Esophagus muscularis mucosa (tissue), 4 donors: Measurements from ENCODE around the gene LMLN. TPM values are rescaled to one million over a fixed set of nuclear protein-coding genes. Genes with fewer than 3 reads are reported as not detected.
"Not testable (repeated sequence)": the region's sequence is repeated elsewhere in the genome, so short reads cannot be mapped to it uniquely, and the experiment has no call there.

ENCODE experiments used
- DNase-seq: peaks from one replicate; pipeline ENCODE4 v3.0.0-alpha.2; 2017; ENCODE audit errors: extremely low spot score
- H3K27ac ChIP-seq, 4 donors: fragments of 200-600 bp; sonication (generic); replicated peaks in 1 of 4; 1 replicate in 3 of 4; 2 replicates in 1 of 4; pipeline ENCODE4 v1.5.1; 2016 to 2019; ENCODE audit warnings: mild to moderate bottlenecking in 1 of 4
- H3K27me3 ChIP-seq, 4 donors: fragments of 200-600 bp; sonication (generic); one replicate each; pipeline versions ENCODE4 v1.5.1 to v1.6.0; 2016 to 2019
- H3K36me3 ChIP-seq, 4 donors: fragments of 200-600 bp; sonication (generic); one replicate each; pipeline ENCODE4 v1.5.1; 2016 to 2019
- H3K4me1 ChIP-seq, 4 donors: fragments of 200-600 bp; sonication (generic); one replicate each; pipeline ENCODE4 v1.5.1; 2016 to 2019
- H3K4me3 ChIP-seq, 4 donors: fragments of 200-600 bp; sonication (generic); 1 replicate in 2 of 4; 2 replicates in 2 of 4; pipeline ENCODE4 v1.5.1; 2016 to 2019; ENCODE audit warnings: mild to moderate bottlenecking in 4 of 4, moderate library complexity in 1 of 4
- H3K9me3 ChIP-seq, 4 donors: fragments of 200-600 bp; sonication (generic); 1 replicate in 3 of 4; 2 replicates in 1 of 4; pipeline ENCODE4 v1.5.1; 2016 to 2019
- EP300 ChIP-seq: sonication (generic); formaldehyde crosslinking; IDR thresholded peaks from one replicate; pipeline ENCODE4 v1.6.1; 2017; ENCODE audit warnings: antibody characterized with exemption
- POLR2A ChIP-seq: fragments of 450-650 bp; IDR thresholded peaks from one replicate; pipeline ENCODE4 v1.6.1; 2017; ENCODE audit warnings: antibody characterized with exemption, moderate library complexity, mild to moderate bottlenecking, low read depth
- POLR2AphosphoS5 ChIP-seq, 2 donors: sonication (generic); formaldehyde crosslinking; IDR thresholded peaks; one replicate each; pipeline ENCODE4 v1.6.1; 2017; ENCODE audit warnings: antibody characterized with exemption in 2 of 2
- WGBS: methylation state at CpG from one replicate; pipeline ENCODE4 v1.1.5; 2018; 5-methylcytosine and 5-hydroxymethylcytosine counted together
- intact Hi-C: fragments of 100-400 bp; cut with DNase I; formaldehyde crosslinking; loops from one replicate; pipeline ENCODE4 v1.15.1; 2023
- total RNA-seq, 4 donors: library from RNA; depleted of rRNA; stranded (reverse); fragments of >200 nt; gene quantifications; one replicate each; pipeline versions ENCODE4 v1.1.0 to v1.2.1, GENCODE V29; 2016
- TF ChIP-seq, protein P1 (sequence below), 3 experiments: fragments of 200-600 bp in 2 of 3; fragments of 450-650 bp in 1 of 3; sonication (generic) in 2 of 3; IDR thresholded peaks; one replicate each; pipeline ENCODE4 v1.5.1; 2017 to 2019; ENCODE audit warnings: antibody characterized with exemption in 3 of 3, mild to moderate bottlenecking in 2 of 3, moderate library complexity in 1 of 3

Gene LMLN
- total RNA-seq, 4 donors from 2014 or later, result 4.1 to 5.5 (median 4.6) TPM

DNA sequence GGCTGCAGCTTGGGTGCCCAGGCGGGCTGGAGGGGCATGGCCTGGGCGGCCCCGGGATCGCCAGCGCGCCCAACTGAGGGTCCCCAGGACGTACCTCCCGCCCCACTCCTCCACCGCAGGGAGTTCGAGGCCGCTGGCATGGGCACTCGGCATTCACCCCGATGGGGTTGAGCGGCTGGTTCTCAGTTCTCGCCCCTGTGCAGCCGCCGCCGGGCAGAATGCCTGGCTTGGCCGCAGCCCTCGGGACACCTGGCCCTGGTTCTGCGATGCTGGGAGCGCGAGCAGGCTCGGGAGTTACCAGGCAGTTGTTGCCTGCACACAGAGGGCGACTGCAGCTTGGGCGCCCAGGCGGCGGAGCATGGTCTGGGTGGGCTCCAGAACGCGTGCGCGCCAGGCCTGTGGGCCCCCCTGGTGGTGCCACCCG, 121.4 kb downstream of the LMLN start:
- WGBS, result 33% methylated on average over 1 of the region's 33 CpGs
- peaks cover 14 to 21% (median 21%) of the 10 kb centered on the region in 4 donors for H3K4me1 ChIP-seq
- no peak for TF ChIP-seq POLR2AphosphoS5 (IDR thresholded peaks at IDR 0.05)
- H3K4me3 ChIP-seq, result peak overlapping the region; percentile 44 to 59 (median 51)
- H3K27ac ChIP-seq, result no peak overlapping the region
- H3K9me3 ChIP-seq, result no peaks in the 10 kb centered on the region
- DNase-seq, result no peak
- H3K27me3 ChIP-seq, result peaks cover 9 to 96% (median 39%) of the 10 kb centered on the region in 4 donors
- intact Hi-C loops, result no loop called here
- H3K36me3 ChIP-seq, result no peaks in the 10 kb centered on the region

DNA sequence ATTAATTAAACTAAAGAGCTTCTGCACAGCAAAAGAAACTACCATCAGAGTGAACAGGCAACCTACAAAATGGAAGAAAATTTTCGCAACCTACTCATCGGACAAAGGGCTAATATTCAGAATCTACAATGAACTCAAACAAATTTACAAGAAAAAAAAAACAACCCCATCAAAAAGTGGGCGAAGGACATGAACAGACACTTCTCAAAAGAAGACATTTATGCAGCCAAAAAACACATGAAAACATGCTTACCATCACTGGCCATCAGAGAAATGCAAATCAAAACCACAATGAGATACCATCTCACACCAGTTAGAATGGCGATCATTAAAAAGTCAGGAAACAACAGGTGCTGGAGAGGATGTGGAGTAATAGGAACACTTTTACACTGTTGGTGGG, 122.2 kb downstream of the LMLN start:
- whole genome bisulfite sequencing, result 95% methylated on average over 3 of the region's 4 CpGs
- H3K27ac ChIP-seq, H3K4me3 ChIP-seq, H3K9me3 ChIP-seq, H3K36me3 ChIP-seq, intact Hi-C loops, DNase-seq: not testable (repeated sequence)
- Histone ChIP-seq H3K27me3 (peaks cover 9 to 96% (median 36%) of the 10 kb centered on the region in 4 donors), H3K4me1 (peaks cover 14 to 21% (median 21%) of the 10 kb centered on the region in 4 donors)

DNA sequence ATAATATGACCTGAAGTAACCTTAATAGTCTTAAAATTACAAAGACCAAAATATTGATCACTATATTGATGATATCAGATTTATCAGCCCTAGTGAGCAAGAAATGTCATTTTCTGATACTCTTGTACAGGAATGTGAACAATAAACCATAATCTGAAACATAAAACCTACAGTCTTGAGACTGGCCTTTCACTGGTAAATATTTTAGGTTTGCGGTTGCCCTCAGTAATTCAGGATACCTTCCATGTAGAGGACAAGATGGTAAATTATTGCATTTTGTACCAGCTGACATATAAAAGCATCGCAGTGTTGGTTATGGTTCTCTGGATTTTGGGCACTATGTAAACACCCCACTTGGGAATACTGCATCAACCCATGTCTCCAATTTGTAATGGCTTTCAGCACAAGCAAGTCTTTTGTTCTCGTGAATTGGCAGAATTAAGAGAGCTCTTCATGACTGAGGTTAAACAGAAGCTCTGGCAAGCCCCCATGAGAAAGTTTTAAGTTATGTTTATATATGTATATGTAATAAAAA, 128.5 kb downstream of the LMLN start:
- no peak for TF ChIP-seq EP300
- TF ChIP-seq, protein P1, sequence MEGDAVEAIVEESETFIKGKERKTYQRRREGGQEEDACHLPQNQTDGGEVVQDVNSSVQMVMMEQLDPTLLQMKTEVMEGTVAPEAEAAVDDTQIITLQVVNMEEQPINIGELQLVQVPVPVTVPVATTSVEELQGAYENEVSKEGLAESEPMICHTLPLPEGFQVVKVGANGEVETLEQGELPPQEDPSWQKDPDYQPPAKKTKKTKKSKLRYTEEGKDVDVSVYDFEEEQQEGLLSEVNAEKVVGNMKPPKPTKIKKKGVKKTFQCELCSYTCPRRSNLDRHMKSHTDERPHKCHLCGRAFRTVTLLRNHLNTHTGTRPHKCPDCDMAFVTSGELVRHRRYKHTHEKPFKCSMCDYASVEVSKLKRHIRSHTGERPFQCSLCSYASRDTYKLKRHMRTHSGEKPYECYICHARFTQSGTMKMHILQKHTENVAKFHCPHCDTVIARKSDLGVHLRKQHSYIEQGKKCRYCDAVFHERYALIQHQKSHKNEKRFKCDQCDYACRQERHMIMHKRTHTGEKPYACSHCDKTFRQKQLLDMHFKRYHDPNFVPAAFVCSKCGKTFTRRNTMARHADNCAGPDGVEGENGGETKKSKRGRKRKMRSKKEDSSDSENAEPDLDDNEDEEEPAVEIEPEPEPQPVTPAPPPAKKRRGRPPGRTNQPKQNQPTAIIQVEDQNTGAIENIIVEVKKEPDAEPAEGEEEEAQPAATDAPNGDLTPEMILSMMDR (IDR thresholded peaks at IDR 0.05), result no peak
- TF ChIP-seq POLR2A, result no peak
- TF ChIP-seq POLR2AphosphoS5 (IDR thresholded peaks at IDR 0.05), result no peak
- intact Hi-C loops, result no loop called here
- Histone ChIP-seq H3K4me1 (no peaks in the 10 kb centered on the region), H3K36me3 (no peaks in the 10 kb centered on the region), H3K9me3 (no peaks in the 10 kb centered on the region), H3K27ac (no peak overlapping the region), H3K4me3 (no peak overlapping the region), H3K27me3 (peaks cover 0 to 80% (median 8%) of the 10 kb centered on the region in 4 donors)
- DNase-seq, result no peak
- 84% methylated on average over 3 of the region's 3 CpGs for WGBS

DNA sequence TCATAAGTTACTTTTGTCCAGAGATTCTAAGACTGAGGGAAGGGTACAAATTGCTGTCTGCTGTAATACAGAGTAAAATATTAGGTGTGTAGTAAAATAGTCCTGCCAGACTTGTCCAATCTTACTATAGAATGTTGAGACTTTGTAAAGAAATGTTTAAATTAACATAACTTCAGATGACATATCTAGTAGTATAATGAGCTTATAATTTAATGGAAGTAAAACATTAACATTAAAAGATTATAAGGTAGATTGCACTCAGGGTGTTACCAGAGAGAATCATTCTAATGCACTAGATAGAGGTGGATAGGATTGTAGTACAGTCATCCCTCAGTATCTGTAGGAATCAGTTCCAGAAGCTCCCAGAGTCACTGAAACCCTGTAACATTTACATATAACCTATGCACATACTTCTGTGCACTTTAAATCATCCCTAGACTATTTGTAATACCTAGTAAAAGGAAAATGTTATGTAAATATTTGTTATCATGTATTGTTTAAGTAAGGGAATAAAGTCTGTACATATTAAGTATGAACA, 130.8 kb downstream of the LMLN start:
- H3K36me3 ChIP-seq, result no peaks in the 10 kb centered on the region
- no peak overlapping the region for H3K4me3 ChIP-seq
- no peaks in the 10 kb centered on the region for H3K4me1 ChIP-seq
- no peak overlapping the region for H3K27ac ChIP-seq
- peaks cover 0 to 77% (median 1%) of the 10 kb centered on the region in 4 donors for H3K27me3 ChIP-seq
- TF ChIP-seq EP300 (no peak), POLR2A (no peak), POLR2AphosphoS5 (IDR thresholded peaks at IDR 0.05) (no peak)
- TF ChIP-seq, protein P1 (IDR thresholded peaks at IDR 0.05), result no peak
- intact Hi-C loops, result no loop called here
- DNase-seq, result no peak
- no peaks in the 10 kb centered on the region for H3K9me3 ChIP-seq

DNA sequence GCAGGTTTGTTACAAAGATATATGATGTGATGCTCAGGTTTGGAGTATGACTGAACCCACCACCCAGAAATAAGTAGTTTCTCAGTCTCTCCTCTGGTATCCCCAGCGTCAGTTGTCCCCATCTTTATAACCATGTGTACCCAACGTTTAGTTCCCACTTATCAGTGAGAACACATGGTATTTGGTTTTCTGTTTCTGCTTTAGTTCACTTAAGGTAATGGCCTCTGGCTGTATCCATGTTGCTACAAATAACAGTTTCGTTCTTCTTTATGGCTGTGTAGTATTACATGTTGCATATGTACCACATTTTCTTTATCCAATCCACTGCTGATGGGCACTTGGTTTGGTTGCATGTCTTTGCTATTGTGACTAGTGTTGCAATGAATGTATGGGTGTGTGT, 132.3 kb downstream of the LMLN start:
- no peak overlapping the region for H3K4me3 ChIP-seq
- H3K36me3 ChIP-seq, result no peaks in the 10 kb centered on the region
- intact Hi-C loops, result no loop called here
- peaks cover 0 to 64% (median 1%) of the 10 kb centered on the region in 4 donors for H3K27me3 ChIP-seq
- no peak overlapping the region for H3K27ac ChIP-seq
- H3K9me3 ChIP-seq, result no peaks in the 10 kb centered on the region
- H3K4me1 ChIP-seq, result no peaks in the 10 kb centered on the region
- DNase-seq, result no peak
- TF ChIP-seq POLR2A (no peak), POLR2AphosphoS5 (IDR thresholded peaks at IDR 0.05) (no peak), EP300 (no peak)
- TF ChIP-seq, protein P1 (IDR thresholded peaks at IDR 0.05), result no peak
- 67% methylated on average over 3 of the region's 3 CpGs for WGBS

DNA sequence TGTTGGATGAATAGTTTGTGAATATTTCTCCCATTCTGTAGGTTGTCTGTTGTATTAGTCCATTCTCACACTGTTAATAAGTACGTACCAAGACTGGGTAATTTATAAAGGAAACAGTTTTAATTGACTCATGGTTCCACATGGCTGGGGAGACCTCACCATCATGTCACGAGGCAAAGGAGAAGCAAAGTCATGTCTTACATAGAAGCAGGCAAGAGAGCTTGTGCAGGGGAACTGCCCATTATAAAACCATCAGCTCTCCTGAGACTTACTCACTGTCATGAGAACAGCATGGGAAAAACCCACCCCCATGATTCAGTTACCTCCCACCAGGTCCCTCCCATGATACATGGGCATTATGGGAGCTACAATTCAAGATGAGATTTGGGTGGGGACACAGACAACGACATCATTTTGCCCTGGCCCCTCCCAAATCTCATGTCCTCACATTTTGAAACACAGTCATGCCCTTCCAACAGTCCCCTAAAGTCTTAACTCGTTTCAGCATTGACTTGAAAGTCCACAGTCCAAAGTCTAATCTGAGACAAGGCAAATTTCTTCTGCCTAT, 133.2 kb downstream of the LMLN start:
- Histone ChIP-seq H3K4me3 (no peak overlapping the region), H3K4me1 (no peaks in the 10 kb centered on the region), H3K9me3 (no peaks in the 10 kb centered on the region), H3K27ac (no peak overlapping the region), H3K27me3 (peaks cover 0 to 56% (median 1%) of the 10 kb centered on the region in 4 donors), H3K36me3 (no peaks in the 10 kb centered on the region)
- WGBS, result 61% methylated on average over 4 of the region's 4 CpGs
- TF ChIP-seq POLR2AphosphoS5 (IDR thresholded peaks at IDR 0.05), result no peak
- no peak for TF ChIP-seq EP300
- no peak for TF ChIP-seq POLR2A
- TF ChIP-seq, protein P1 (IDR thresholded peaks at IDR 0.05), result no peak
- intact Hi-C loops, result no loop called here
- DNase-seq, result no peak
